CD14-positive monocyte (primary cell): ENCODE measurements around the gene MGAT4A. TPM values are rescaled to one million over a fixed set of nuclear protein-coding genes. Genes with fewer than 3 reads are reported as not detected.

Experiments
- DNase-seq, 3 donors: peaks; one replicate each; pipeline ENCODE4 v3.0.0-alpha.2; 2011 to 2022
- H2AFZ ChIP-seq: 2 replicates; pipeline ENCODE4 v1.6.0; 2012; ENCODE audit warnings: mild to moderate bottlenecking, low read depth, low read length, inconsistent platforms; ENCODE audit not compliant: insufficient read depth, poor library complexity, severe bottlenecking
- H3K27ac ChIP-seq, 2 donors: 1 replicate in 1 of 2; 2 replicates in 1 of 2; pipeline ENCODE4 v1.5.1; 2012 to 2013; ENCODE audit warnings: low read length in 2 of 2, control low read depth in 1 of 2, inconsistent platforms in 1 of 2, low read depth in 1 of 2, mild to moderate bottlenecking in 1 of 2
- H3K27me3 ChIP-seq, 2 donors: one replicate each; pipeline versions ENCODE4 v1.6.0 to v1.6.1; 2011 to 2013; ENCODE audit warnings: low read length in 2 of 2; ENCODE audit not compliant: control insufficient read depth in 2 of 2, insufficient read depth in 2 of 2
- H3K36me3 ChIP-seq, 2 donors: replicated peaks in 1 of 2; 1 replicate in 1 of 2; 2 replicates in 1 of 2; pipeline versions ENCODE4 v1.5.1 to v1.6.1; 2012 to 2013; ENCODE audit warnings: low read length in 2 of 2, control low read depth in 1 of 2, inconsistent platforms in 1 of 2, mild to moderate bottlenecking in 1 of 2; ENCODE audit not compliant: insufficient read depth in 2 of 2, control insufficient read depth in 1 of 2
- H3K4me1 ChIP-seq, 2 donors: 1 replicate in 1 of 2; 2 replicates in 1 of 2; pipeline versions ENCODE4 v1.5.1 to v1.6.1; 2012 to 2013; ENCODE audit warnings: low read length in 2 of 2, control low read depth in 1 of 2, inconsistent platforms in 1 of 2, mild to moderate bottlenecking in 1 of 2, moderate library complexity in 1 of 2; ENCODE audit not compliant: insufficient read depth in 2 of 2, control insufficient read depth in 1 of 2
- H3K4me2 ChIP-seq: replicated peaks from 2 replicates; pipeline ENCODE3; 2012; ENCODE audit warnings: low read length, moderate library complexity, mild to moderate bottlenecking; ENCODE audit not compliant: poor library complexity, severe bottlenecking; ENCODE audit errors: extremely low read depth
- H3K4me3 ChIP-seq, 3 experiments: fragments of 200-600 bp in 1 of 3; sonication (generic) in 1 of 3; replicated peaks in 1 of 3; 1 replicate in 2 of 3; 2 replicates in 1 of 3; pipeline ENCODE4 v1.5.1; 2011 to 2013; ENCODE audit warnings: low read length in 3 of 3, mild to moderate bottlenecking in 3 of 3, control low read depth in 2 of 3, low read depth in 2 of 3, inconsistent platforms in 1 of 3, moderate library complexity in 1 of 3
- H3K79me2 ChIP-seq: 2 replicates; pipeline ENCODE4 v1.6.0; 2012; ENCODE audit warnings: mild to moderate bottlenecking, control low read depth, inconsistent platforms, low read length, moderate library complexity; ENCODE audit not compliant: insufficient read depth
- H3K9ac ChIP-seq: 2 replicates; pipeline ENCODE4 v1.6.0; 2017; ENCODE audit warnings: low read length, mild to moderate bottlenecking; ENCODE audit not compliant: insufficient read depth, poor library complexity, severe bottlenecking
- H3K9me3 ChIP-seq, 2 donors: replicated peaks in 1 of 2; 1 replicate in 1 of 2; 2 replicates in 1 of 2; pipeline versions ENCODE4 v1.5.1 to v1.6.1; 2012 to 2013; ENCODE audit warnings: low read length in 2 of 2, control low read depth in 1 of 2; ENCODE audit not compliant: control insufficient read depth in 1 of 2, insufficient read depth in 1 of 2
- H4K20me1 ChIP-seq: 2 replicates; pipeline ENCODE4 v1.6.0; 2012; ENCODE audit warnings: mild to moderate bottlenecking, low read length, control low read depth, moderate library complexity; ENCODE audit not compliant: insufficient read depth
- H3K27ac Mint-ChIP-seq, 7 donors: one replicate each; pipeline ENCODE4 v1.8.0; 2020; ENCODE audit warnings: mild to moderate bottlenecking in 7 of 7, mixed read lengths in 7 of 7, moderate library complexity in 6 of 7, inconsistent platforms in 2 of 7
- H3K27me3 Mint-ChIP-seq, 3 donors: one replicate each; pipeline ENCODE4 v1.8.0; 2021 to 2022; ENCODE audit warnings: low read depth in 3 of 3, mild to moderate bottlenecking in 3 of 3, mixed read lengths in 3 of 3, moderate library complexity in 3 of 3, inconsistent platforms in 1 of 3
- H3K36me3 Mint-ChIP-seq, 2 donors: one replicate each; pipeline ENCODE4 v1.8.0; 2020; ENCODE audit warnings: mixed read lengths in 2 of 2, inconsistent platforms in 1 of 2, mild to moderate bottlenecking in 1 of 2
- H3K4me1 Mint-ChIP-seq: one replicate; pipeline ENCODE4 v1.8.0; 2020; ENCODE audit warnings: mild to moderate bottlenecking, mixed read lengths
- H3K4me3 Mint-ChIP-seq, 2 donors: one replicate each; pipeline ENCODE4 v1.8.0; 2020; ENCODE audit warnings: mild to moderate bottlenecking in 2 of 2, mixed read lengths in 2 of 2, moderate library complexity in 1 of 2
- H3K9me3 Mint-ChIP-seq, 7 donors: one replicate each; pipeline ENCODE4 v1.8.0; 2020 to 2022; ENCODE audit warnings: mixed read lengths in 7 of 7, mild to moderate bottlenecking in 6 of 7, moderate library complexity in 6 of 7, inconsistent platforms in 2 of 7
- CTCF ChIP-seq: fragments of 200-600 bp; IDR thresholded peaks from one replicate; pipeline ENCODE4 v1.8.0; 2022; ENCODE audit warnings: antibody characterized with exemption, mild to moderate bottlenecking
- WGBS: methylation state at CpG from one replicate; pipeline ENCODE4 v1.1.5; 2013; ENCODE audit warnings: missing lambda C conversion rate; ENCODE audit not compliant: insufficient coverage; 5-methylcytosine and 5-hydroxymethylcytosine counted together
- intact Hi-C, 2 donors: fragments of 100-400 bp; cut with micrococcal nuclease; formaldehyde crosslinking; loops; one replicate each; pipeline versions ENCODE4 v1.15.0 to v1.15.1; 2023
- polyA plus RNA-seq, 3 donors: library from polyadenylated mRNA; depleted of rRNA in 1 of 3; unstranded in 2 of 3; stranded (reverse) in 1 of 3; fragments of 300-500 nt in 2 of 3; fragments of >200 nt in 1 of 3; fragmentation: Illumina TruSeq in 2 of 3; gene quantifications; 1 replicate in 2 of 3; 2 replicates in 1 of 3; pipeline ENCODE4 v1.2.3, GENCODE V29; 2012 to 2021

MGAT4A gene
- polyA plus RNA-seq, 3 donors = 24.3 to 35.9 (median 35.1) TPM

GRCh38 chr2:98739020-98739419 lies 8.1 kb upstream of the MGAT4A start:
- no peaks in the 10 kb centered on the region for H3K27me3 ChIP-seq
- H3K36me3 Mint-ChIP-seq = peaks cover 7 to 15% of the 10 kb centered on the region in 2 donors
- H3K9me3 ChIP-seq = no peaks in the 10 kb centered on the region
- peaks cover 21 to 23% of the 10 kb centered on the region in 2 donors for H3K4me1 ChIP-seq
- peaks cover 23% of the 10 kb centered on the region for H3K4me1 Mint-ChIP-seq
- no peak overlapping the region for H3K4me2 ChIP-seq
- intact Hi-C loops = loop anchor here (5.0 to 10.0 kb wide), 2 partner anchors 33 to 86 kb away; no protein-coding TSS in a partner anchor
- no peak overlapping the region for H2AFZ ChIP-seq
- DNase-seq = no peak
- no peak overlapping the region for H3K27ac Mint-ChIP-seq
- peaks cover 0 to 2% (median 0%) of the 10 kb centered on the region in 7 donors for H3K9me3 Mint-ChIP-seq
- peaks cover 2 to 5% (median 3%) of the 10 kb centered on the region in 3 donors for H3K27me3 Mint-ChIP-seq
- no peaks in the 10 kb centered on the region for H3K79me2 ChIP-seq
- no peak for TF ChIP-seq CTCF
- no peak overlapping the region for H3K27ac ChIP-seq
- H3K9ac ChIP-seq = no peak overlapping the region
- no peak overlapping the region for H3K4me3 Mint-ChIP-seq
- H3K4me3 ChIP-seq = no peak overlapping the region
- H4K20me1 ChIP-seq = no peaks in the 10 kb centered on the region
- H3K36me3 ChIP-seq = no peaks in the 10 kb centered on the region

- no peak for TF ChIP-seq CTCF
- no peak overlapping the region for H3K9ac ChIP-seq
- H4K20me1 ChIP-seq = no peaks in the 10 kb centered on the region
- WGBS = 80% methylated on average over 1 of the region's 3 CpGs
- no peak for DNase-seq
- Mint-ChIP-seq H3K27ac (no peak overlapping the region), H3K36me3 (peaks cover 7 to 15% of the 10 kb centered on the region in 2 donors), H3K9me3 (peaks cover 0 to 2% (median 0%) of the 10 kb centered on the region in 7 donors), H3K4me1 (peaks cover 27% of the 10 kb centered on the region), H3K27me3 (peaks cover 2 to 7% (median 3%) of the 10 kb centered on the region in 3 donors), H3K4me3 (no peak overlapping the region)
- no peak overlapping the region for H2AFZ ChIP-seq
- no peak overlapping the region for H3K4me3 ChIP-seq
- intact Hi-C loops = loop anchor here (5.0 to 10.0 kb wide), 2 partner anchors 34 to 86 kb away; no protein-coding TSS in a partner anchor
- H3K27me3 ChIP-seq = no peaks in the 10 kb centered on the region
- H3K4me1 ChIP-seq = peaks cover 24 to 25% of the 10 kb centered on the region in 2 donors
- H3K9me3 ChIP-seq = no peaks in the 10 kb centered on the region
- no peaks in the 10 kb centered on the region for H3K36me3 ChIP-seq
- no peak overlapping the region for H3K27ac ChIP-seq
- H3K4me2 ChIP-seq = no peak overlapping the region
- H3K79me2 ChIP-seq = no peaks in the 10 kb centered on the region
These were observed 7.4 kb upstream of the MGAT4A start for GRCh38 chr2:98738304-98738703.
